HG03558 (cell line): ENCODE data around the gene LRRC9.
"Not testable (repeated sequence)": the region's sequence is repeated elsewhere in the genome, so short reads cannot be mapped to it uniquely, and the experiment has no call there.

Experiments used
- ATAC-seq: cut with Tn5 transposase; IDR thresholded peaks from one replicate; pipeline ENCODE4 v1.9.1; 2021; ENCODE audit warnings: moderate number of reproducible peaks; ENCODE audit not compliant: unreplicated experiment; ENCODE audit errors: extremely low read depth

LRRC9 gene

GRCh38 chr14:59919570-59920377 lies at the start of gene LRRC9:
Gene LRRC9, plus strand, starts transcription at chr14:59920144.
- ATAC-seq, result no peak

- no peak for ATAC-seq
These were observed 49.4 kb upstream of the LRRC9 start, which contains the start of gene RTN1 for GRCh38 chr14:59870277-59871165. Gene RTN1, minus strand, starts transcription at chr14:59870776. Its CDS starts 146 bp downstream, at chr14:59870630.

GRCh38 chr14:59871166-59871495 lies 48.8 kb upstream of the LRRC9 start:
- ATAC-seq, result no peak

DNA sequence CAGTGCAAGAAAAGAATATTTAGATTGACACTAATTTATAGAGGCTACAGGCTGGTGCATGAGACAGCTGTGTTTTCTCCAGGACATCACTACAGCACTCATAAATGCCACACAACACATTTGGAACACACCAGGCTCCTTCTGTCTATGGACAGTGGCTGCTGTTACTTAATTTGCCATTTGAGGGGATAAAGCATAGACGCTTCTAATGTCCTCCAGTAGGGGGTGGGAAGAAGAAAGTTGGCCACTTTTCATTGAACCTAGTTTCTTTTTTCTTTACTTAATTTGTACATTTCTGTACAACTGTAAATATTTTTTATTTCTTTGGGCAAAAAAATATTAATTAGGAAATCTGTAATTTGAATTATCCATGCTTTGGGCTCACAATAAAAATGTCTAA lies 37.0 kb upstream of the LRRC9 start:
- no peak for ATAC-seq

- ATAC-seq, result no peak
These were observed 29.3 kb upstream of the LRRC9 start for GRCh38 chr14:59890676-59891075.

DNA sequence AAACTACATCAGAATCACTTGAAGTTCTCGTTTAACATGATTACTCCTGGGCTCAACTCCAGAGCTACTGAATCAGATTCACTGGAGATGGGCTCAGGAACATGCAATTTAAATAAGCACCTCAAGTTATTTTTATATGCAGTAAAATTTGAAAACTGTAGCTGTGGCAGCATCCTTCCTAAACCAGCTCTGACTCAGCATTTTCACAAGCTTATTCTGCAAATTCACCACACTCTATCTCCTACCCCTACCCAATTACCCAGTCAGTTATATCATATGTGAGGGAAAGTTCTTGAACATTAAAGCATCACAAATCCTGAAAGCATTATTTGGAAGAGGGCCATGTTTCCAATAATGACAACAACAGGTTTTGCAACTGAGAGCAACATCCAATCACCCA lies 24.2 kb upstream of the LRRC9 start:
- ATAC-seq, result no peak

DNA sequence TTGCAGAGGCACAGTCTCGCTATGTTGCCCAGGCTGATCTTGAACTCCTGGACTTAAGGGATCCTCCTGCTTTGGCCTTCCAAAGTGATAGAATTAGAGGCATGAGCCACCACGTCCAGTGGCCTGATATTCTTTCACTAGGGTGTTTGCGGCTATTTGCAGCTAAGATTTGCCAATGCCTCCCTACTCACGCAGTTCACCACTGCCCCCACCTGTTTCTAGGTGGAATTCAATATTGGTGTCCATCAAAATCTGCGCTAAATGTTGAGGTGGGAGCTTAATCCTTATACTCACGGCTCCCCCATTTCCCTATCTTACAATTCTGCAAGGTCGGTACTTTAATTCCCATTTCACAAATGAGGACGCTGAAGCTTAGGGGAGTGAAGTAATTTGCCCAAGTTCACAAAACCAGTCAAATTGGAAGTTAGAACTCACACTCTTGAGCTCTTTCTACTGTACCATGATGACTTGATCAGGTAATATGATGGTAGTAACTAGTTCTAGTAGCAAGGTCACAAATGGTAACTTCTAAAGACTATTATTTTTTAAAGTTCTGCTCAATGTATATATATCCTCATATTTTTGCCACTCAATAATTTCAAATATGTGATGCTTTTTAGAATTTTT lies 22.1 kb upstream of the LRRC9 start:
- ATAC-seq, result no peak

DNA sequence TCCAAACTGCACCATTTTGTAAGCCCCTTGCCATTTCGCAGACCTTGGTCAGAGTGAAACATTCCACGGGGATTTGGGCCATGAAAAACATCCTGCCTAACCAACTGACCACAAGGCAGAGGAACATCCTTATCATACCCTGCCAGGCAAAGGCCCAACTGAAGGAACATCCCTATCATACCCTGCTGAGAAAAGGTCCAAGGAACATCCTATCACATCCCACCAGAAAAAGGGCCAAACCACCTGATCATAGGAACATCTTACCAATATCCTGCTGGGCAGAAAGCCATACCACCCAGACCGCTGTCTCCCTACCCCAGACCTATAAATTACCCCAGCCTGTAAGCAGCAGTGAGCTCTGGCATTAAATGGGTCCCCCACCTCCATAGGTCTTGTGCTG lies 19.4 kb upstream of the LRRC9 start:
- no peak for ATAC-seq

DNA sequence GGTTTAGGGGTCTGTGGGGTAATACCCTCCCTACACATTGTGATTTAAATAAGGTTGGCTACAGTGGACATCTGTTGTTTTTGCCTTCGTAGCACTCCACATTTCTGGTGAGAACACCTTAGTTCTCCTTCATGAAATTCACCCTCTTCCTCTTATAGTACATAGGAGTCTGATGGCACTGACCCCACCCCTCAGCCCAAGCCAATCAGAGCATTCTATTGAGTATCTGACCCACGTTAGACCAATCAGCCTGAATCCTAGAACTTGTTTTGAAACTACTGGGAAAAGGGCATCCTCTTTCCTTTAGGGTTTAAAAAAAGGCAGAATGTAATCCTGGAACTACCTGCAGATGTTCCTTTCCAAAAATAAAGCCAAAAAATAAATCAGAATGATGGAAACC lies 15.8 kb upstream of the LRRC9 start:
- ATAC-seq, result no peak

GRCh38 chr14:59905188-59905587 lies 14.8 kb upstream of the LRRC9 start:
- ATAC-seq, result no peak

DNA sequence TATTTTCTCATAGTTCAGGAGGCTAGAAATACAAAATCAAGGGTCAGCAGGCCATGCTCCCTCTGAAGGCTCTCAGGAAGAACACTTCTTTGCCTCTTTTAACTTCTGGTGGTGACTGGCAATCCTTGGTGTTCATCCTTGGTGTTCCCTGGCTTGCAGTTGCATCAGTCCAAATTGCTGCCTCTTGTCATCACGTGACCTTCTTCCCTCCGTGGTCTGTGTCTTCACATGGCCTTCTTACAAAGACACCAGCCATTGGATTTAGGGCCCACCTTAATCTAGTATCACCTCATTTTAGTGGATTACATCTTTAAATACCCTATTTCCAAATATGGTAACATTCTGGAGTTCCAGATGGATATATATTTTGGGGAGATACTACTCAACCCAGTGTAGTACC lies 7.5 kb upstream of the LRRC9 start:
- no peak for ATAC-seq

GRCh38 chr14:59913187-59913586 lies 6.8 kb upstream of the LRRC9 start:
- ATAC-seq, result no peak

GRCh38 chr14:59918824-59919569 lies 947 bp upstream of the LRRC9 start:
- ATAC-seq, result no peak

DNA sequence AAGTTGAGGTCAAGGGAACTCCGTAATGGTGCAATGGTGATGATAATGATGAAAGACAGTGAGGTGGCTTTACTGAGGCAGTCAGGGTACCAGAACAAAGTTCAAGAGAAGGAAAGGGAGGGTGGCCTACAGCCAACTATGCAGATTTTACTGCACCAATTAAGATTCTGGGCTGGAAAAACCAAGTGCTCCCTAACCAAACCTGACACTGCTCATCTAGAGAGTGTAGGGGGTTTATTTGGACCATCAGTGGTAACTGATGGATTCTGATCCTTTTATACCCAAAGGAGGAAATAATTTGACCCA lies 387 bp downstream of the LRRC9 start:
- ATAC-seq, result no peak

DNA sequence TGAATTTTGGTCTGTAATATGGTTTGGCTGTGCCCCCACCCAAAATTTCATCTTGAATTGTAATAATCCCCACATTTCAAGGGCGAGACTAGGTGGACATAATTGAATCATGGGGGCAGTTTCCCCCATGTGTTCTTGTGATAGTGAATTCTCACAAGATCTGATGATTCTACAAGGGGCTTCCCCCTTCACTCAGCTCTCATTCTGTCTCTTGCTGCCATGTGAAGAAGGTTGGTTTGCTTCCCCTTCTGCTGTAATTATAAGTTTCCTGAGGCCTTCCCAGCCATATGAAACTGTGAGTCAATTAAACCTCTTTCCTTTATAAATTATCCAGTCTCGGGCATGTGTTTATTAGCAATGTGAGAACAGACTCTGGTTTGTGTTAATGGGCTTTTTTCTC lies 5.9 kb downstream of the LRRC9 start:
- no peak for ATAC-seq

DNA sequence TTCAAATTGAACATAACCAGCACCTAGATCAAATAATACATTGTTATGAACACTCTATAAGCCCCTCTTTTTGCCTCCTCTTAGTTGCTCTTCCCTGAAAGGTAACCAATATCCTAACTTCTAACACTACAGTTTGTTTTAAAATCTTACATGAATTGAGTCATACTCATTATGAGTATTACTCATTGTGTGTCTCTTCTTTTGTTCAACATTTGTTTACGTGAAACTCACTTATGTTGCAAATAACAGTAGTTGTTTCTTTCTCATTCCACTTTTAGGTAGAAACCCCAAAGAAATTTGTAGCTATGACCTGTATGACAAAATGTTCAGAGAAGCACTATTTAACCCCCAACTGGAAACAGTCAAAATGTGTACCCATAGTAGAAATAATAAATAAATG lies 6.6 kb downstream of the LRRC9 start:
- peak; percentile 41 for ATAC-seq

- no peak for ATAC-seq
These were observed 11.3 kb downstream of the LRRC9 start for GRCh38 chr14:59931237-59931636.

GRCh38 chr14:59936145-59936544 lies 16.2 kb downstream of the LRRC9 start:
- no peak for ATAC-seq

DNA sequence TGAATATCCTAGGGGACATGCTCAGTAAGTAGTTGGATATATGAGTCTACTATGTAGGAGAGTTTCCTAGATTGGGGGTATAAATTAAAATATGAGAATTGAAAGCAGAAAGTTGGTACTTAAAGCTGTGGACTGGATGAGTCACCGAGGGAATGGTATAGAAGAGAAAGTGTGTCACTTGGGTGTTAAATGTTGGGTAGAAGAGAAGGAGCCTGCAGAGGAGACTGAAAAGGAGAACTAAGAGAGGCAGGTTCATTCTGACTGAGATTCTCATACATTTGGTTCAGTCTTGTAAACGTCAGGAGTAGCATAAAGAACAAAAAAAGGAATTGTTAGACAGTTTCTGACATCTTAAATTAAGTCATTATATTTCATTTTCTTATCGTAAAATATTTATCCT lies 19.9 kb downstream of the LRRC9 start:
- peak; percentile 74 for ATAC-seq

DNA sequence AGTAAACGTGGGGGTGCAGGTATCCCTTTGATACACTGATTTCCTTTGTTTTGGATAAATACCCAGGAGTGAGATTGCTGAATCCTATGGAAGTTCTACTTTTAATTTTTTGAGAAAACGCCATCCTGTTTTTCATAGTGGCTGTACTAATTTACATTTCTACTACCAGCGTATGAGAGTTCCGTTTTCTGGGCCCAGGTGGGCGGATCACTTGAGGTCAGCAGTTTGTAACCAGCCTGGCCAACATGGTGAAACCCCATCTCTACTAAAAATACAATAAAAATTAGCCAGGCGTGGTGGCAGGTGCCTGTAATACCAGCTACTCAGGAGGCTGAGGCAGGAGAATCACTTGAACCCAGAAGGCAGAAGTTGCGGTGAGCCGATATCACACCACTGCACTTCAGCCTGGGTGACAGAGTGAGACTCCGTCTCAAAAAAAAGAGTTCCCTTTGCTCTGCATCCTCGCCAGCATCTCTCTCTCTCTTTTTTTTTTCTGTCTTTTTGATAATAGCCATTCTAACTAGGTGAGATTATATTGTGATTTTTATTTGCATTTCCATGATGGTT lies 22.4 kb downstream of the LRRC9 start:
- ATAC-seq, result not testable (repeated sequence)
